H1 (cell line): Measurements from ENCODE around the gene TMEM185B. TPM values are rescaled to one million over a fixed set of nuclear protein-coding genes. Genes with fewer than 3 reads are reported as not detected.

Experiments used
- CHD2 ChIP-seq: IDR thresholded peaks from 2 replicates; pipeline ENCODE4 v1.6.1; 2012; ENCODE audit warnings: low read length, improper control_type of control experiment
- NRF1 ChIP-seq: IDR thresholded peaks from 2 replicates; pipeline ENCODE4 v1.6.1; 2011; ENCODE audit warnings: mild to moderate bottlenecking, low read depth, low read length, improper control_type of control experiment
- polyA plus RNA-seq, 7 experiments: library from polyadenylated mRNA; depleted of rRNA in 3 of 7; stranded (reverse) in 5 of 7; unstranded in 2 of 7; fragments of >200 nt in 5 of 7; fragments of 200-250 nt in 2 of 7; gene quantifications; 1 replicate in 5 of 7; 2 replicates in 1 of 7; 4 replicates in 1 of 7; pipeline versions ENCODE4 v1.2.1 to v1.2.3, GENCODE V29; 2011 to 2013; ENCODE audit warnings: missing spikeins in 2 of 7, mixed read lengths in 2 of 7
- total RNA-seq: library from RNA; stranded (reverse); fragmentation: NEBNext Ultra II Directional; extraction: Animal tissue kit (Norgen Biotek cat#: 25700); gene quantifications from 2 replicates; pipeline ENCODE4 v1.2.1, GENCODE V29; 2021

TMEM185B gene
- total and polyA plus RNA-seq, 2 of the 8 experiments (the other 6 are each of a cell fraction or from before 2014, with no cell fraction given): 13.5 to 14.0 TPM

GRCh38 chr2:120223034-120223912, at the start of gene TMEM185B (continued):
- TF ChIP-seq NRF1: no peak
- no peak for TF ChIP-seq CHD2
